SU-DHL-6 (cell line): ENCODE results near the gene LRRC3B.

Experiments
- H2AFZ ChIP-seq: fragments of 200-600 bp; sonication (generic); 2 replicates; pipeline ENCODE4 v1.6.1; 2014; ENCODE audit warnings: low read depth, mild to moderate bottlenecking, moderate library complexity, mixed read lengths, antibody characterized with exemption, low read length; ENCODE audit not compliant: severe bottlenecking
- H3F3A ChIP-seq: fragments of 200-600 bp; shearing (Covaris generic); 2 replicates; pipeline ENCODE4 v1.6.0; 2016; ENCODE audit warnings: antibody characterized with exemption, mild to moderate bottlenecking; ENCODE audit not compliant: insufficient read depth
- H3K27ac ChIP-seq: fragments of 200-600 bp; sonication (generic); 2 replicates; pipeline ENCODE4 v1.5.1; 2016; ENCODE audit warnings: low read depth, mild to moderate bottlenecking, low read length, moderate library complexity, mixed read lengths
- H3K27me3 ChIP-seq: fragments of 200-600 bp; sonication (generic), shearing (Covaris generic); 2 replicates; pipeline ENCODE4 v1.6.0; 2014; ENCODE audit warnings: mild to moderate bottlenecking, low read length
- H3K36me3 ChIP-seq: fragments of 200-600 bp; sonication (generic); 2 replicates; pipeline ENCODE4 v1.6.1; 2014; ENCODE audit warnings: mild to moderate bottlenecking, low read length, mixed read lengths
- H3K4me2 ChIP-seq: fragments of 300-600, 200-600 bp; shearing (Covaris generic), sonication (generic); 2 replicates; pipeline ENCODE4 v1.6.0; 2014; ENCODE audit warnings: low read length, low read depth, mild to moderate bottlenecking; ENCODE audit not compliant: poor library complexity, severe bottlenecking
- H3K4me3 ChIP-seq: fragments of 200-600 bp; sonication (generic); 2 replicates; pipeline ENCODE4 v1.5.1; 2014; ENCODE audit warnings: antibody characterized with exemption, low read length, mild to moderate bottlenecking, mixed read lengths; ENCODE audit not compliant: insufficient read depth, poor library complexity, severe bottlenecking
- H3K79me2 ChIP-seq: fragments of 200-600 bp; sonication (generic); 2 replicates; pipeline ENCODE4 v1.6.1; 2014; ENCODE audit warnings: mild to moderate bottlenecking, low read length, moderate library complexity; ENCODE audit not compliant: insufficient read depth
- H3K9ac ChIP-seq: fragments of 200-600 bp; sonication (generic); 2 replicates; pipeline ENCODE4 v1.7.0; 2014; ENCODE audit warnings: mild to moderate bottlenecking, low read length
- H3K9me2 ChIP-seq: fragments of 200-600 bp; sonication (generic); replicated peaks from 2 replicates; pipeline ENCODE4 v1.6.1; 2014; ENCODE audit warnings: low read length; ENCODE audit not compliant: insufficient read depth
- H3K9me3 ChIP-seq: fragments of 200-600 bp; sonication (generic); 2 replicates; pipeline ENCODE4 v1.6.1; 2014; ENCODE audit warnings: low read length, mixed read lengths; ENCODE audit not compliant: insufficient read depth
- H4K20me1 ChIP-seq: fragments of 200-600 bp; sonication (generic); 2 replicates; pipeline ENCODE4 v1.6.1; 2014; ENCODE audit warnings: low read depth, mild to moderate bottlenecking, antibody characterized with exemption, low read length, moderate library complexity, mixed read lengths
- EZH2phosphoT487 ChIP-seq: fragments of 200-600 bp; sonication (generic), shearing (Covaris generic); conservative IDR thresholded peaks from 2 replicates; pipeline ENCODE4 v1.6.1; 2018; ENCODE audit warnings: mild to moderate bottlenecking, antibody characterized with exemption, low read length, moderate library complexity, mixed read lengths
- TF ChIP-seq, protein P1 (sequence below): fragments of 200-600 bp; sonication (generic); IDR thresholded peaks from one replicate; pipeline ENCODE4 v1.5.1; 2017; ENCODE audit warnings: antibody characterized with exemption, mild to moderate bottlenecking, low read length, moderate library complexity; ENCODE audit not compliant: insufficient read depth, poor library complexity, severe bottlenecking

LRRC3B gene

DNA sequence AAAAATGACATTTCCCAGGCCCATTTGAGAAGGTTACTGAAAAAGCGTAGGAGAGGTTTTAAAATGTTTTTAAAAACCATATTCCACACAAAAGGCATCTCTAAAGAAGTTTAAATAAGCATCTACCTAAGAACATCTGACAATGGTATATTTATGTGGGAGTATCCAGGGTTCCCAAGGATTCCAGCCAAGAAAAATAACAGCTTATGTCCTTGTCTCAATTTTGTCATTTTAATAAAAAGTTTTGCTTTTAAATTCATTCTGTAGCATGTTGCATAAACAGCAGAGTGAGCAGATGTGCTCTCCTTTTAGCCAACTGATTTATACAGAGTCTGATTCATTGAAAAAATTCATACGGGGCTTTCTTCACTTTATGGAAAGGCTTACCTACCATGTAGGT, 129.9 kb downstream of the LRRC3B start:
- H4K20me1 ChIP-seq: no peaks in the 10 kb centered on the region
- no peak overlapping the region for H3K4me3 ChIP-seq
- H3K9ac ChIP-seq: no peak overlapping the region
- no peak overlapping the region for H2AFZ ChIP-seq
- no peaks in the 10 kb centered on the region for H3K9me3 ChIP-seq
- H3K27ac ChIP-seq: no peak overlapping the region
- H3K27me3 ChIP-seq: no peaks in the 10 kb centered on the region
- H3K79me2 ChIP-seq: no peaks in the 10 kb centered on the region
- H3K9me2 ChIP-seq: no peaks in the 10 kb centered on the region
- no peak overlapping the region for H3K4me2 ChIP-seq
- no peak for TF ChIP-seq EZH2phosphoT487
- TF ChIP-seq, protein P1, sequence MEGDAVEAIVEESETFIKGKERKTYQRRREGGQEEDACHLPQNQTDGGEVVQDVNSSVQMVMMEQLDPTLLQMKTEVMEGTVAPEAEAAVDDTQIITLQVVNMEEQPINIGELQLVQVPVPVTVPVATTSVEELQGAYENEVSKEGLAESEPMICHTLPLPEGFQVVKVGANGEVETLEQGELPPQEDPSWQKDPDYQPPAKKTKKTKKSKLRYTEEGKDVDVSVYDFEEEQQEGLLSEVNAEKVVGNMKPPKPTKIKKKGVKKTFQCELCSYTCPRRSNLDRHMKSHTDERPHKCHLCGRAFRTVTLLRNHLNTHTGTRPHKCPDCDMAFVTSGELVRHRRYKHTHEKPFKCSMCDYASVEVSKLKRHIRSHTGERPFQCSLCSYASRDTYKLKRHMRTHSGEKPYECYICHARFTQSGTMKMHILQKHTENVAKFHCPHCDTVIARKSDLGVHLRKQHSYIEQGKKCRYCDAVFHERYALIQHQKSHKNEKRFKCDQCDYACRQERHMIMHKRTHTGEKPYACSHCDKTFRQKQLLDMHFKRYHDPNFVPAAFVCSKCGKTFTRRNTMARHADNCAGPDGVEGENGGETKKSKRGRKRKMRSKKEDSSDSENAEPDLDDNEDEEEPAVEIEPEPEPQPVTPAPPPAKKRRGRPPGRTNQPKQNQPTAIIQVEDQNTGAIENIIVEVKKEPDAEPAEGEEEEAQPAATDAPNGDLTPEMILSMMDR: no peak
- no peaks in the 10 kb centered on the region for H3K36me3 ChIP-seq
- H3F3A ChIP-seq: no peaks in the 10 kb centered on the region

DNA sequence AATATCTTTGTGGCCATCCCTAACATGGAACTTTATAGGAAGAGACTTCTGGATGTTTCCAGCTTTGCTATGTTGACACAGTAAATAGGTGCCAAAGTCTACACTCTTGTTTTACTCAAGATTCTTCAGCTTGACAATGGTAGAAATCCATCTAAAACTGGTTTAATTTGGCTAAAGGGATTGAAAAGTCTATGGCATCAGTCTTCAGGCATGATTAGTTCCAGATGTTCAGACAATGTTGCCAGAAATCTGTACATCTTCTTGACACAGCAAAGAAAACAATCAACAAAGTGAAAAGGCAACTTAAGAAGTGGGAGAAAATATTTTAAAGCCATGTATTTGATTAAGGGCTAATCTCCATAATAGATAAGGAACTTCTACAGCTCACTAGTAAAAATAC, 130.5 kb downstream of the LRRC3B start:
- Histone ChIP-seq H2AFZ (no peak overlapping the region), H3K27me3 (no peaks in the 10 kb centered on the region), H3K9me2 (no peaks in the 10 kb centered on the region), H3K9me3 (no peaks in the 10 kb centered on the region), H4K20me1 (no peaks in the 10 kb centered on the region), H3K79me2 (no peaks in the 10 kb centered on the region), H3F3A (no peaks in the 10 kb centered on the region), H3K27ac (no peak overlapping the region), H3K4me2 (no peak overlapping the region), H3K36me3 (no peaks in the 10 kb centered on the region), H3K9ac (no peak overlapping the region), H3K4me3 (no peak overlapping the region)
- TF ChIP-seq EZH2phosphoT487: no peak
- TF ChIP-seq, protein P1: no peak

DNA sequence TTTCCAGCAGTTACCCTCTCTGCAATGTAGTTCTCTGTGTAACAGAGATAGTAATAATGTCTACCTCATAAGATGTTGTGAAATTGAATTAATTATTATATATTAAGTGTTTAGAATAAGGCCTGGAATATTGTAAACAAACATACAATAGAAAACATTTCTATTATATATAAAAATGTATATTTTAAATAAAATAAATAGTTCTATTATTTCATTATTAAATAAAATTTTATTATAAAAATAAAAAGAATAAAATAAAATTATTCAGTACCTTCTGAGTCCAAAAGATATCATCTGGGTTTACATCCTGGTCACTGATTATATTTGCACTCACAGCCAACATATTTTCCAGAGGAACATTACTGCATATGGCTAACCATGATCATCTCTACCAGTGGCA, 135.4 kb downstream of the LRRC3B start:
- Histone ChIP-seq H4K20me1 (no peaks in the 10 kb centered on the region), H3K27ac (no peak overlapping the region), H3K79me2 (no peaks in the 10 kb centered on the region)

More for the DNA sequence above, 135.4 kb downstream of the LRRC3B start:
- Histone ChIP-seq H3K9me2 (no peaks in the 10 kb centered on the region), H3K4me2 (no peak overlapping the region), H3K36me3 (no peaks in the 10 kb centered on the region), H2AFZ (no peak overlapping the region), H3K9me3 (no peaks in the 10 kb centered on the region), H3F3A (no peaks in the 10 kb centered on the region), H3K27me3 (no peaks in the 10 kb centered on the region), H3K4me3 (no peak overlapping the region), H3K9ac (no peak overlapping the region)
- TF ChIP-seq EZH2phosphoT487: no peak
- TF ChIP-seq, protein P1: no peak
